HG03060 (cell line): Measurements from ENCODE around the gene QPCTL.
"Not testable (repeated sequence)": the region's sequence is repeated elsewhere in the genome, so short reads cannot be mapped to it uniquely, and the experiment has no call there.

ENCODE experiments used
- ATAC-seq: cut with Tn5 transposase; IDR thresholded peaks from one replicate; pipeline ENCODE4 v1.9.1; 2021; ENCODE audit warnings: low read depth, moderate number of reproducible peaks; ENCODE audit not compliant: unreplicated experiment

Gene QPCTL

DNA sequence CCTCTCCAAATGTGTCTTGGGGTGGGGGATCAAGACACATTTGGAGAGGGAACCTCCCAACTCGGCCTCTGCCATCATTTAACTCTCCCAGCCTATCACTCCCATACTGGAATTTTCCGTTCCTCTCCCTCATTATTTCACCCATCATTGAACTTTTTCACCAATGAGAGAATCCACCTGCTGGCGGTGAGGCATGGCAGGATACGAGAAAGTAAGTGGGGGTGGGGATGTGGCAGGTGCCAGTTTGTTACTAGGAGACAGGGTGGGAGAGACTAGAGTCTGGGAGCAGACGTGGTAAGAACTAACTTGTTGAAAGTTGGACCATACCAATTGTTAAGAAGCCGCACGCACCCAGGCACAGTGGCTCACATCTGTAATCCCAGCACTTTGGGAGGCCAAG is 17.5 kb upstream of the QPCTL start:
- ATAC-seq: no peak

DNA sequence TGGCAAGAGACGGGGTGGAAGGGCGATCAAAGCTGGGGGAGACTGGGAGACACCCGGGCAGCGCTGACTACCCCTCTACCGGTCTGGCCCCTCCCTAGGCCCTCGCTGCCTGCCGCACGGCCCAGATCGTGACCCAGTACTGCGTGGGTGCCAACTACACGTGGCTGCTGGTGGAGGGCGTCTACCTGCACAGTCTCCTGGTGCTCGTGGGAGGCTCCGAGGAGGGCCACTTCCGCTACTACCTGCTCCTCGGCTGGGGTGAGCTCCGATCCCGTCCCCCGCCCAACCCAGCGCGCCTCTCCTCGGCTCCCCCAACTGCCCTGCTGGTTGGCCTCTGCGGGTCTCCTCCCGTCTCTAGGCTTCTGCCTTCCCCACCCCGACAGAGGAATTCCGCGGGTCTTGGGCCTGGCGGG is 15.6 kb upstream of the QPCTL start:
- no peak for ATAC-seq

DNA sequence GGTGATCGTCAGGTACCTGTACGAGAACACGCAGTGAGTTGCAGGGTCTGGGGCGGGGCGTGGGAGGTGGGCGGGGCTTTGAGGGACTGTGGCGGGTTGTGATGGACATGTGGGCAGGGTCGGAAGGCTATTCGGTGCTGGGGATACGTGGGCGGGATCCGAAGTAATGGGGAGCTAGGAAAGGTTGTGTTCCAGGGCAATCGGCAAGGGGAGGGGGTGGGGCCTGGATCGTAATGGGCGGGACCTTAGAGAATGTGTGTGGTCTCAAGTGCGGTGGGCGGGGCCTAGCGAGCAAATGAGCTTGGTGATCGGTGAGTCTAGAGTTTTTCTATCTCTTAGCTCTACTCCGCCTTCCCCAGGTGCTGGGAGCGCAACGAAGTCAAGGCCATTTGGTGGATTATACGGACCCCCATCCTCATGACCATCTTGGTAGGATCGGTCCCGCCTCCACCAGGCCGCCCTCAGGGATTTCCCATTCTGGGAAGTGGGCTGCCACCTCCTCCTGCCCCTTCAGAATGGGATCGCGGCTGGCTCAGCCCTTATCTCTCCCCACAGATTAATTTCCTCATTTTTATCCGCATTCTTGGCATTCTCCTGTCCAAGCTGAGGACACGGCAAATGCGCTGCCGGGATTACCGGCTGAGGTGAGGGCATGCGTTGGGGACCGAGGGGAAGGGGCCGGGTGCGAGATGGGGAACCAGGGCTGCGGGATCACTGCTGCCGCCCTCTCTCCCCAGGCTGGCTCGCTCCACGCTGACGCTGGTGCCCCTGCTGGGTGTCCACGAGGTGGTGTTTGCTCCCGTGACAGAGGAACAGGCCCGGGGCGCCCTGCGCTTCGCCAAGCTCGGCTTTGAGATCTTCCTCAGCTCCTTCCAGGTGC is 14.9 kb upstream of the QPCTL start:
- ATAC-seq: no peak

DNA sequence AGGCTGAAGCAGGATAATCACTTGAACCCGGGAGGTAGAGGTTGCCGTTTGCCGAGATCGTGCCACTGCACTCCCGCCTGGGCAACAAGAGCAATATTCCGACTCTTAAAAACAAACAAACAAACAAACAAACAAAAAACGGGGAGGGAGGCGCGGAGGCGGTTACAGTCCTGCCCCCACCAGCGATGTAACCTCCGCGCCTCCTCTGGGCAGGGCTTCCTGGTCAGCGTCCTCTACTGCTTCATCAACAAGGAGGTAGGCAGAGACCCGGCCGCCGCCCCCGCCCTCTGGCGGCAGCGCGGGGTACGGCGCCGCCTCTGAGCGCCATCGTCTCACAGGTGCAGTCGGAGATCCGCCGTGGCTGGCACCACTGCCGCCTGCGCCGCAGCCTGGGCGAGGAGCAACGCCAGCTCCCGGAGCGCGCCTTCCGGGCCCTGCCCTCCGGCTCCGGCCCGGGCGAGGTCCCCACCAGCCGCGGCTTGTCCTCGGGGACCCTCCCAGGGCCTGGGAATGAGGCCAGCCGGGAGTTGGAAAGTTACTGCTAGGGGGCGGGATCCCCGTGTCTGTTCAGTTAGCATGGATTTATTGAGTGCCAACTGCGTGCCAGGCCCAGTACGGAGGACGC is 11.0 kb upstream of the QPCTL start:
- no peak for ATAC-seq

DNA sequence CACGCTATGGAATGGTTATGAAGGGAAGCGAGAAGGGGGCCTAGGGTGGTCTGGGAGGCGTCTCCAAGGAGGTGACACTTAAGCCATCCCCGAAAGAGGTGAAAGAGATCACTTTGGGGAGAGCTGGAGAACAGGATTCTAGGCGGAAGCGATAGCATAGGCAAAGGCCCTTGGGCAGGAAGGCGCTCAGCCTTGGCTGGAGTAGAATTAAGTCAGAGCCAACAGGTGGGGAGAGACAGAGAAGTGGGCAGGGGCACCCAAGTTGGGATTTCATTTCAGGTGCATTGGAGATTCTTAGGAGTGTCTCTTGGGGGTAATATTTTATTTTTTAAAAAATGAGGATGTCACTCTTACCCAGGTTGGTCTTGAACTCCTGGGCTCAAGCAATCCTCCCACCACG is 10.3 kb upstream of the QPCTL start:
- ATAC-seq: no peak

DNA sequence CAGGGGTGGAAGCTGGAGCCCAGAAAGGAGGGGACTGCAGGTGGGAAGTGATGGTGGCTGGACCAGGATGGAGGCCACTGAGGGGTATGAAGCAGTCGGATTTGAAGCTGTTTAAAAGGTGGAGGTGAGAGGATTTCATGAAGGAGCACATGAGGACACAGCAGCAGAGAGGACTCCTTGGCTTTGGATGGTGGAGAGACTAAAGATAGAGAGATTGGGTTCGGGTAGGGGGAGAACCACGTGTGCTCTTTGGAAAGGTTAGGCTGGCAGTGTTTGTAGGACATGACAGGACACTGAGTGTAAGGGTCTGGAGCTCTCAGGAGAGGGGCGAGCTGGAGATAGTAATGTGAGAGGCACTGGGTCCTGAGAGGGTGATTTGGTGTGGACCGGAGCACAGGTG is 9.6 kb upstream of the QPCTL start:
- ATAC-seq: no peak

DNA sequence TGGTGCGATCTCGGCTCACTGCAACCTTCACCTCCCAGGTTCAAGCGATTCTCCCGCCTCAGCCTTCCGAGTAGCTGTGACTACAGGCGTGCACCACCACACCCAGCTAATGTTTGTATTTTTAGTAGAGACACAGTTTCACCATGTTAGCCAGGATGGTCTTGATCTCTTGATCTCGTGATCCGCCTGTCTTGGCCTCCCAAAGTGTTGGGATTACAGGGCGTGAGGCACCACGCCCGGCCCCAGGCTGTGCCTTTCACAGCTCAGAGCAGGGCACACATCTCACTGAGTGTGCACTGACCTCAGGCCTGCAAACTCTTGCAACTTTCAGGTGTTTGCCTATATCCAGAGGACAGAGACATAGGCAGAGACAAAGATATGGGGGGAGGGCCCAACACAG is 7.4 kb upstream of the QPCTL start:
- not testable (repeated sequence) for ATAC-seq

DNA sequence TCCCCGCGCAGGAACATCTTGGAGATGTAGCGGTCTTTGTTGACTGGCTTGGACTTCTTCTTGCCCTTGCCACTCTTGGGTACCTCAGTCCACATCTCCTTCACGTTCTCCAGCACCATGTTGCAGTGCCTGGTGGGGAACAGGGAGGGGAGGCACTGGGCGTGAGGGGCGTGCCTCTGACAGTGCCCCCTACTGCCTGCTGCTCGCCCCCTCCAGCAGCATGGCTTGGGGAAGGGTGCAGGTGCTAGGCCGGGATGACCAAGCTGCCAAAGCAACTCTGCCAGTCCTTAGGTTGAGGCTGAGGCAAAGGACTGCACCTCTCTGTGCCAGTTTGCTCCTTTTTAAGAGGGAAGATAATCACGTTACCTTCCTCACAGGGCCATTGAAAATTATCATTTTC is 4.9 kb upstream of the QPCTL start:
- ATAC-seq: no peak

DNA sequence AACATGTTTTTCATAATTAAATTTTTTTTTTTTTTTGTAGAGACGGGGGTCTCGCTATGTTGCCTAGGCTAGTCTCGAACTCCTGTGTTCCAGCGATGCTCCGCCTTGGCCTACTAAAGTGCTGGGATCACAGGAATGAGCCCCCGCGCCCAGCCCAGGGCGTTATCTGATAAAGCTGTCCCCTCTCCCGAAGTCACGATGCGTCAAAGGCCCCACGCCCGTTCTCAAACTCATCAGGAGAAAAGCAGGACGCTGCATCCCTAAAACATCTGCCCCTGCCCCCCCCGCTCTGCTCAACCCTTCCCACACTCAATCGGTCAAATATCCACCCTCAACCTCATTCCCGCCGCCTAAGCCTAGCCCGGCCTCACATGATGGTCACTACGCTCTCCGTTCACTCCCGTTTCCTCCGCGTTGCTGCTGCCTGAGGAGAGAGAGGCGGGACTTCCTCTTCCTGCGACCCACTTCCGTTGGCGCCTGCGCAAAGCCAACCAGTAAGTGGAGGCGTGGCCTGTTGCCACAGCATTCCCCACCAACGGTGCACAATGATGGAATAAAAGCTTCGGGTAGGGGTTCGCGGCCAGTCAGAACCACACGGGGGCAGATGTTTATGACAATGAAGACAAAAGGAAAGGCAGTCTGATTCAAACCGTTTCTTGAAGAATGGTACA is 815 bp upstream of the QPCTL start, which contains the start of gene SNRPD2:
TSS of gene SNRPD2 (minus strand) at position 438 of the 671 bp plus-strand sequence. CDS start at position 373, 65 bp downstream.
- ATAC-seq: peak; percentile 31

DNA sequence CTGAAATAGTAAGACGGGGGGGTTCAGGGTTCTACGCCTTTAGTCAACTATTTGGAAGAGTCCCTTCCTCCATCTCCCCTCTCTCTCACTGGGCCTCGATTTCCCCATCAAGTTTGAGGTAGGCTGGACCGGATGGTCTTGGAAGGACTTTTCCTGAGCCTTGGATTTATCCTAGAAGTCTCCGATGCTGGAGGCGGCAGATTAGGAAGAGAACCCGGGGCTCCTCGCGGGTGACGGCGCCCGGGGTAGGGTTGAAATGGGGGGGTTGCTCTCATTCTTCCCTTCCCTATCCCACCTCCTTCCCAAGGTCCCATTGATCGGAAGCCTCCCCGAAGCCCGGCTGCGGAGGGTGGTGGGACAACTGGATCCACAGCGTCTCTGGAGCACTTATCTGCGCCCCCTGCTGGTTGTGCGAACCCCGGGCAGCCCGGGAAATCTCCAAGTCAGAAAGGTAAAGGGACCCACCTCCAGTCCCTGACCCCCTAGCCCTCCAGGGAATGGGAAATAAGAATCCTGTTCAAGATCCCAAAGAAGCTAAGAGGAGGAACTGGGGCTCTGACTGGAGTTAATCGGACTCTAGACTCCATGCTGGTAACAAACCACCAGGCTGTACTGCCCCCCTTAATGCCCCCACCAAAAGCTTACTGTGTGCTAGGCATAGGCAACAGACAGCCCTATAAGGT is 781 bp downstream of the QPCTL start:
- ATAC-seq: no peak

DNA sequence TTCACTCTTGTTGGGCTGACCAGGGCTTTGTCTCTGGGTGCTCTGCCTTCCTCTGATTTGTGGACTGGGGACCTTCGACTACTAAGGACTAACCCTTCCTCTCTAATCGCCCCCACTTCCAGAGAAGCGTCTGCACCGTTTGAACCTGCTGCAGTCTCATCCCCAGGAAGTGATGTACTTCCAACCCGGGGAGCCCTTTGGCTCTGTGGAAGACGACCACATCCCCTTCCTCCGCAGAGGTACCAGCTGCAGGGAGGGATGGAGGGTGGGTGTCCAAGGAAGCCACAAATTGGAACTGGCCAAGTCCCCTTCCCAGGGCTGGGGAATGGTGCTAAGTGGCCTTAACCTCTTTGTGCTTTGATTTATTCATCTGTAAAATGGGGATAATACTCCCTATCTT is 9.2 kb downstream of the QPCTL start:
- ATAC-seq: no peak

DNA sequence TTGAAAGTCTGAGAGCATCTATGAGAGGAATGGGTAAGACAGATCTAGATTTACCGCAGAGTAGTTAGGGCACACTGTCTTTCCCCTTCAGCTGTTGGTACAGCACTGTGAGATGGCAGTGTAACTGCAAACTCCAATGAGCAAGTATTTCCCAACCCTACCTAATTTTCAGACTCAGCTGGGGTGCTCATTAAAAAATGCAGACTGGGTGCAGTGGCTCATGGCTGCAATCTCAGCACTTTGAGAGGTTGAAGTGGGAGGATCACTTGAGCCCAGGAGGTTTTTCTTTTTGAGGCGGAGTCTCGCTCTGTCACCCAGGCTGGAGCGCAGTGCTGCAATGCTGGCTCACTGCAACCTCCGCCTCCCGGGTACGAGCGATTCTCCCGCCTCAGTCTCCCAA is 12.6 kb downstream of the QPCTL start:
- no peak for ATAC-seq

DNA sequence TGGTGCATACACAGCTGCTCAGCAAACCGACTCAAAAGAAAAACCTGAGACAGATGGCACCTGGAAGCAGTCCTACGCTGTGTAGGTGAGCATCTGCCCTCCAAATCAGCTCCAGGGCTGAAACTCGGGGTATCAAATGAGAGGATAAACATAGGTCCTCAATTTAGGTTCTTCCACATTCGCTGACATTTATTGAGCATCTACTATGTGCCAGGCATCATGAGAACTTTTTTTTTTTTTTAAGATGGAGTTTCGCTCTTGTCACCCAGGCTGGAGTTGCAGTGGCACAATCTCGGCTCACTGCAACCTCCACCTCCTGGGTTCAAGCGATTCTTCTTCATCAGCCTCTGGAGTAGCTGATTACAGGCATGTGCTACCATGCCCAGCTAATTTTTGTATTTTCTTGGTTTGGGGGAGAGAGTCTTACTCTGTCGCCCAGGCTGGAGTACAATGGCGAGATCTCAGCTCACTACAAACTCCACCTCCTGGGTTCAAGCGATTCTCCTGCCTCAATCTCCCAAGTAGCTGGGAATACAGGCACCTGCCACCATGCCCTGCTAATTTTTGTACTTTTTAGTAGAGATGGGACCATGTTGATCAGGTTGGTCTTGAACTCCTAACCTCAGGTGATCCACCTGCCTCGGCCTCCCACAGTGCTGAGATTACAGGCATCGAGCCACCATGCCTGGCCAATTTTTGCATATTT is 13.4 kb downstream of the QPCTL start:
- ATAC-seq: no peak

DNA sequence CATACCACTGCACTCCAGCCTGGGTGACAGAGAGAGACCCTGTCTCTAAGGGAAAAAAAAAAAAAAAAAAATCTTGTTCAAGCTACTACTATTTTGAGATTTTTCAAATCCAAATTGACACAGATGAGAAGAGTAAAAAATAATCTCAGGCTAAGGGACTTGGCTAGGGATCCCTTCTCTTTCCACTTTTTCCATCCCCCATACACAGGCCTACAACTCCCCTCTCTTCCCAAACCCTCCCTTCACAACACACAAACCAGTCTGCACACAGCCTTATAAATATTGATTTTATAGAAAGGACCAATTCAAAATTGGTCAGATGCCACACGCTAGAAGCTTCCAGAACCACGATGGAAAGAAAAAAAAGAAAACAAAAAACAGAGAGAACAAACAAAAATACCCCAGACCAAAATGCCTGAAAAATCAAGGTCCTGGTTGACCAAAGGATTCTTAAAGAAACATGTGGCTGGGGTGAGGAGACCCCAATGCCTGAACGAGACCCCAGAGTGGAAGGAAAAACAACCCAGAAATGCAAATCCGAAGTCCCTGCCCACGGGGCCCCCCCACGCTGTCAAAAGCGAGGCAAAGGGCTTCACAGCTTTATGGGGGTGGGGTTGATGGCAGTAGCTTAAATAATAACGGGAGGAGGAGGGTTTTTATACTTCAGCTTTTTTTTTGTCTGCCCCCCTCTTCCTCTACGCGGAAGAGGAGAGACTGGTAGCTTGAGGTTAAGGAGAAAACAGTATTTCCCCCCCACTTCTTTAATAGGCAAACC is 18.1 kb downstream of the QPCTL start:
- no peak for ATAC-seq

DNA sequence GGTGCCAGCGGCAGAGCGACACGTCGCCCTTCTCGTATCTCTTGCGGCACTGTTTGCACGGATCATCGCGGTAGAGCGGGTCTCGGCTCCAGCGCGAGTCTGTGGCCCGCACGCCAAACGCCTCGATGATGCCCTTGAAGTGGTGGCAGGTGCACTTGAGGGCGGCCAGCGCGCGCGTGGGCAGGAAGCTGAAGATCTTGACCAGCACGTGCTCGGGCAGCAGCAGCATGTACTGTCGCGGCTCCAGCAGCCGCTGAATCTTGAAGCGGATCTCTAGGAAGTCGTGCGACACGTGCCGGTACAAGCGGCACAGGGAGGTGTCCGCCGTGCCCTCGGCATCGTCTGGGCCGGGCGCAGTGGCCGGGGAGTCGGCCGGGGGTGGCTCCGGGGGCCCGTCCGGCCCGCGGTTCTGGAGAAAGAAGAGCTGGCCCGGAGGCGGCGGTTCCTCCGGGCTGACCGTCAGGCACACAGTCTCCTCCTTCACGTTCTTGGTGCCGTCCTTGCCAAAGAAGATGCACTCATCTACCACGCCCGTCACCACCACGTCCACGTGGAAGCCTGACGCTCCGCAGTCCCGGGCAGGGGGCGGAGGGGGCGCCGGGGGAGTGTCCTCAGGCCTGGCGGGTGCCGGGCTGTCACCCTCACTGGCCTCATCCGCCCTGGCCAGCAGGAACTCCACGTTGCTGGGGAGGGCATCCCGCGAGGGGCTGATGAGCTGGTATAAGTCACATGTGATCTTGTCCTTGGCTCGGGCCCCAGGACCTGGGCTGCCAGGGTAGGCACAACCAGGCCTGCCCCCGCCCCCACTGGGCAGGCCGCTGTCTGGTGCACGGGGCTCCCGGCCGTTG is 19.6 kb downstream of the QPCTL start:
- no peak for ATAC-seq

DNA sequence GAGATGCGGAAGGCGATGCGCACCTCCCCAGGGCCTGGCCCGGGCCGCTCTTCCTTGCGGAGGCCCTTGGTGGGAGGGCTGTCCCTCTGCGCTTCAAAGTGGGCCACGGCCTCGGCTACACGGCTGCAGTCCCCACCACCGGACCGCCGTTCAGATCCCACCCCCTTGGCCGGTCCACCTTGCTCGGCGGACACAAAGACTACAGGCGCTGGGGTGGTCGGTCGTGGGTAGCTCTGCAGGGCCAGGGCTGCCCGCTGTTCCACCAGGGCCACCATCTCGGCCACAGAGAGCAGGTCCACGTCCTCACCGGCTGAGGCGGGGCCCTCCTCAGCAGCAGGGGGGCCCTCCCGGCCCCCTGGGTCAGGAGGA is 20.2 kb downstream of the QPCTL start:
- no peak for ATAC-seq

DNA sequence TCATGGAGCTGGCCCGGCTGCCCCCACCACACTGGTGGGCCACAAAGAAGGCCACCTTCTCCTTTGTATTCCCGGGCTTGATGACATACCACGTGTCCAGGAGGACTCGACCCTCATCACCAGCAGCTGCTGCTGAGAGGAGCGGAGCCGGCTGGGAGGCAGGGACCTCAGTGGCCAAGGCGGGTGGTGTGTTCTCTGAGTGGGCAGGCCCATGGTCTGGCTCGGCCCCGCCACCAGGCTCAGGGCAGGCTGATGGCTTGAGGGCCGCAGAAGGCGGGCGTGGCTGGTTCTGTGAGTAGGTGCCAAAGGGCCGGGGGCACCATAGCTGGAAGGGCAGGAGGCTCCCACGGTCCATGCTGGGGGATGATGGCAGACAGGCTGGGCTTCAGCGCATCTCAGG is 20.7 kb downstream of the QPCTL start:
- no peak for ATAC-seq

DNA sequence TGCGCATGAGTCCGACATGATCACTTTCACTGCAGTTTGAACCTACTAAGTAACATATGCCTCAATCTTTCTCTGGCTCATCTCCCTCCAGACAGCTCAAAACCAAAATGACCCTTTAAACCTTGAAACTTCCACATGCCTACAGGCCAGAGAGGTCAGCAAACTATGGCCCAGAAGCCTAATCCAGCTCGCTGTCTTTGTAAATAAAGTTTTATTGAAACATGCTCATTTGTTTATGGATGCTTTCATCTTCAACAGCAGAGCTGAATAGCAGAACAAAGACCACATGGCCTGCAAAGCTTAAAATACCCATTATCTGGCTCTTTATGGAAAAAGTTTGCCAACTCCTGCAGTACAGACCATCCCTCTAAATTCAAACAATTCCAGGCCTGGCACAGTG is 22.7 kb downstream of the QPCTL start:
- no peak for ATAC-seq
